ENCODE data around the gene C8G.

The C8G gene

DNA sequence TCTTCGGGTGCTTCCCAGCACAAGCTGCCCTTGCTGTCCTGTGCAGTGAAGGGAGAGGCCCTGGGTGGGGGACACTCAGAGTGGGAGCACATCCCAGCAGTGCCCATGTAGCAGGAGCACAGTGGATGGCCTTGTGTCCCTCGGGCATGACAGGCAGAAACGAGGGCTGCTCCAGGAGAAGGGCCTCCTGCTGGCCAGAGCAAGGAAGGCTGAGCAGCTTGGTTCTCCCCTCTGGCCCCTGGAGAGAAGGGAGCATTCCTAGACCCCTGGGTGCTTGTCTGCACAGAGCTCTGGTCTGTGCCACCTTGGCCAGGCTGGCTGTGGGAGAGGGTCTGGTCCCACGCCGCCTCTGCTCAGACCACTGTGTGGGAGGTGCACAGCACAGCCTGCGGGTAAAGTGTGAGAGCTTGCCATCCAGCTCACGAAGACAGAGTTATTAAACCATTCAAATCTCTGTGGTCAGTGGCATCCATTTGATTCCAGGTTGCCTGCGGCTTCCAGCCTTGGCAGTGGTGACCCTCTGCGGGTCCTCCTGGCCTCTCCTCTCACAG is 18.8 kb upstream of the C8G start:
- no peak overlapping the region for H3K4me3 ChIP-seq (replicated peaks; ENCODE audit: low read depth, low read length)
- DNase-seq (ENCODE audit: low read depth), result no peak
- no peak for TF ChIP-seq CTCF (IDR thresholded peaks at IDR 0.05; ENCODE audit: low read length, missing control alignments)

- DNase-seq (ENCODE audit: low read depth), result no peak
- no peak overlapping the region for H3K4me3 ChIP-seq (replicated peaks; ENCODE audit: low read depth, low read length)
- no peak for TF ChIP-seq CTCF (IDR thresholded peaks at IDR 0.05; ENCODE audit: low read length, missing control alignments)
Measured at GRCh38 chr9:136926749-136927148, 18.3 kb upstream of the C8G start.

DNA sequence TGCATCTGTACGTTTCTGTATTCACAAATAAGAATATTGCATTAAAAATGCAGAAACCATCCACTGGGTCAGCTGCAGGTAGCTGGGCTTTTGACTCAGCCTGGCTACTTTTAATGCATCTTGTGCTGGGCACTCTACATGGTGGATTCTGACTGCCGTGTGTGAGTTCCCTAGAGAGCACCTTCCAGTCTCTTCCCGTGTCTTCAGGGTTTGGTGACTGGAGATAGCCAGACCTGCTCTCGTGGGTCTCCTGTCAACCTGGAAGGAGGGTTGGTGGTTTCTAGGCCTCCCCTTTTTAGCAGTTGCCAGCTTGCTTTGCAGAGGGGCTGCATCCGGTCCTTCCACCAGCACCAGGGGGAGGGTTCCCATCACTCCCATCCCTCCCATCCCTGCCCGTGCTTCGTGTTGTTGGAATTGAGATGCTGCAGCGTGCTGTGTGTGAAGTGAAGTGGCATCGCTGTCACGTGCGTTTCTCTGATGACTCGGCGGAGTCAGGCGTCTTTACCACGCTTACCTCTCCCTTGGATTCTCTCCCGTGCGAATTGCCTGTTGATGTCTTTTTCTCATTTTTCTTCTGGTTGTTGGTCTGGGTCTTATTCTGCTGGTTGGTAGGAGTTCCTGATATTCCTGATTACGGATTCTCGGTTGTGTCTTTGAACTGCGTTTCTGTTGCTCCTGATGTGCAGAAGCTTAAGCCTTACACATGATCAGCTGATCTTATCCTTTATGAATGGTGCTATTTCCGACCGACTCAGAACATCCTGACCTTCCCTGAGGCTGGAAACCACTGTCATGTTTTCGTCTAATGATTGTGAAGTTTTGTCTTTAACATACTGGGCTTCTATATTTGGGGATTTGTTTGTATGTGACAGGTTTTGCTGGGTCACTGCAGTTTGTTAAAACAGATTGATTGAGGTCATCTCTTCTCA is 17.4 kb upstream of the C8G start:
- no peak overlapping the region for H3K4me3 ChIP-seq (replicated peaks; ENCODE audit: low read depth, low read length)
- DNase-seq (ENCODE audit: low read depth), result peak; percentile 35
- TF ChIP-seq CTCF (IDR thresholded peaks at IDR 0.05; ENCODE audit: low read length, missing control alignments), result no peak

GRCh38 chr9:136928591-136928990 is 16.5 kb upstream of the C8G start:
- no peak for DNase-seq (ENCODE audit: low read depth)
- no peak overlapping the region for H3K4me3 ChIP-seq (replicated peaks; ENCODE audit: low read depth, low read length)
- no peak for TF ChIP-seq CTCF (IDR thresholded peaks at IDR 0.05; ENCODE audit: low read length, missing control alignments)

GRCh38 chr9:136930014-136930413 is 15.0 kb upstream of the C8G start:
- no peak for DNase-seq (ENCODE audit: low read depth)
- TF ChIP-seq CTCF (IDR thresholded peaks at IDR 0.05; ENCODE audit: low read length, missing control alignments), result no peak
- no peak overlapping the region for H3K4me3 ChIP-seq (replicated peaks; ENCODE audit: low read depth, low read length)

DNA sequence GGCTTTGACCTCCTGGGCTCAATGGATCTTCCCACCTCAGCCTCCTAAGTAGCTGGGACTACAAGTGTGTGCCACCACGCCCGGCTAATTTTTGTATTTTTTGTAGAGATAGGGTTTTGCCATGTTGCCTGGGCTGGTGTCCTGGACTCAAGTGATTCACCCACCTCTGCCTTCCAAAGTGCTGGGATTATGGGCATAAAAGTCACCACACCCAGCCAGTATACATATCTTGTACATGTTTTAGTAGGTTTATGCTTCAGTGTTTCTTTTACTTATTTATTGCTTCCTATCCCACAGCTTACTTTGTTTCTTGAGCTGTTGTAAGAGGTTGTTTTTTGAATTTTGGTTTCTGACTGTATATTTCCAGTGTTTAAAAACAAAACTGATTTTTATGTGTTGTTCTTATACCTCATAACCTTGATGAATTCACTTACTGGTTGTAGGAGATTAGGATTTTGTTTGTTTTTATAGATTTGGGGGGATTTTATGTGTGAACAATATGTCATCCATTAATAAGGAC is 13.4 kb upstream of the C8G start:
- DNase-seq (ENCODE audit: low read depth), result no peak

More for the DNA sequence above, 13.4 kb upstream of the C8G start:
- H3K4me3 ChIP-seq (replicated peaks; ENCODE audit: low read depth, low read length), result no peak overlapping the region
- no peak for TF ChIP-seq CTCF (IDR thresholded peaks at IDR 0.05; ENCODE audit: low read length, missing control alignments)
